ENCODE results near the gene CCN5. TPM values are rescaled to one million over a fixed set of nuclear protein-coding genes. Genes with fewer than 3 reads are reported as not detected.

Gene CCN5
- total and polyA plus RNA-seq, 2 of the 13 experiments (the other 11 are each of a cell fraction or from before 2014, with no cell fraction given): 0.12 TPM; not detected in 1

DNA sequence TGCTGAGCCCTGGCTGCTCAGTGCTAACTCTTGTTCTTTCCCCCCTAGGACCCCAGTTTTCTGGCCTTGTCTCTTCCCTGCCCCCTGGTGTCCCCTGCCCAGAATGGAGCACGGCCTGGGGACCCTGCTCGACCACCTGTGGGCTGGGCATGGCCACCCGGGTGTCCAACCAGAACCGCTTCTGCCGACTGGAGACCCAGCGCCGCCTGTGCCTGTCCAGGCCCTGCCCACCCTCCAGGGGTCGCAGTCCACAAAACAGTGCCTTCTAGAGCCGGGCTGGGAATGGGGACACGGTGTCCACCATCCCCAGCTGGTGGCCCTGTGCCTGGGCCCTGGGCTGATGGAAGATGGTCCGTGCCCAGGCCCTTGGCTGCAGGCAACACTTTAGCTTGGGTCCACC lies 11.9 kb downstream of the CCN5 start (continued):
- TF ChIP-seq, protein P1, sequence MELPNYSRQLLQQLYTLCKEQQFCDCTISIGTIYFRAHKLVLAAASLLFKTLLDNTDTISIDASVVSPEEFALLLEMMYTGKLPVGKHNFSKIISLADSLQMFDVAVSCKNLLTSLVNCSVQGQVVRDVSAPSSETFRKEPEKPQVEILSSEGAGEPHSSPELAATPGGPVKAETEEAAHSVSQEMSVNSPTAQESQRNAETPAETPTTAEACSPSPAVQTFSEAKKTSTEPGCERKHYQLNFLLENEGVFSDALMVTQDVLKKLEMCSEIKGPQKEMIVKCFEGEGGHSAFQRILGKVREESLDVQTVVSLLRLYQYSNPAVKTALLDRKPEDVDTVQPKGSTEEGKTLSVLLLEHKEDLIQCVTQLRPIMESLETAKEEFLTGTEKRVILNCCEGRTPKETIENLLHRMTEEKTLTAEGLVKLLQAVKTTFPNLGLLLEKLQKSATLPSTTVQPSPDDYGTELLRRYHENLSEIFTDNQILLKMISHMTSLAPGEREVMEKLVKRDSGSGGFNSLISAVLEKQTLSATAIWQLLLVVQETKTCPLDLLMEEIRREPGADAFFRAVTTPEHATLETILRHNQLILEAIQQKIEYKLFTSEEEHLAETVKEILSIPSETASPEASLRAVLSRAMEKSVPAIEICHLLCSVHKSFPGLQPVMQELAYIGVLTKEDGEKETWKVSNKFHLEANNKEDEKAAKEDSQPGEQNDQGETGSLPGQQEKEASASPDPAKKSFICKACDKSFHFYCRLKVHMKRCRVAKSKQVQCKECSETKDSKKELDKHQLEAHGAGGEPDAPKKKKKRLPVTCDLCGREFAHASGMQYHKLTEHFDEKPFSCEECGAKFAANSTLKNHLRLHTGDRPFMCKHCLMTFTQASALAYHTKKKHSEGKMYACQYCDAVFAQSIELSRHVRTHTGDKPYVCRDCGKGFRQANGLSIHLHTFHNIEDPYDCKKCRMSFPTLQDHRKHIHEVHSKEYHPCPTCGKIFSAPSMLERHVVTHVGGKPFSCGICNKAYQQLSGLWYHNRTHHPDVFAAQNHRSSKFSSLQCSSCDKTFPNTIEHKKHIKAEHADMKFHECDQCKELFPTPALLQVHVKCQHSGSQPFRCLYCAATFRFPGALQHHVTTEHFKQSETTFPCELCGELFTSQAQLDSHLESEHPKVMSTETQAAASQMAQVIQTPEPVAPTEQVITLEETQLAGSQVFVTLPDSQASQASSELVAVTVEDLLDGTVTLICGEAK (IDR thresholded peaks at IDR 0.05): no peak
- TF ChIP-seq, protein P1 (CRISPR knock-in tag; IDR thresholded peaks at IDR 0.05): 0 out of 2 replicates have a peak, but pooled peaks have one; percentile 17
- TF ChIP-seq ZMAT3 (CRISPR knock-in tag; conservative IDR thresholded peaks at IDR 0.05): no peak

DNA sequence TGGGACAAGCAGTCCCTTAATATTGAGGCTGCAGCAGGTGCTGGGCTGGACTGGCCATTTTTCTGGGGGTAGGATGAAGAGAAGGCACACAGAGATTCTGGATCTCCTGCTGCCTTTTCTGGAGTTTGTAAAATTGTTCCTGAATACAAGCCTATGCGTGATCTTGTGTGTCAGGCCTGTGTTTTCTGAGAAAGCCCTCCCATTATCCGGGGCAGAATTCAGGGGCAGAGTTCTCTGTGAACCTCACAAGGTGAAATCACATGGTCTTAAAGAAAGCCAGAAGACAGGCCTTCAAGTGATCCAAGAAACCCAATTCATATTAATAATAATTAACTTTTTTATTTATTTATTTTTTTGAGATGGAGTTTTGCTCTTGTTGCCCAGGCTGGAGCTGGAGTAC lies 12.5 kb downstream of the CCN5 start:
- ATAC-seq: no peak
- ChIA-PET CTCF (ENCODE audit: low intra/inter-chr PET ratio, low total read pairs) (no interaction called here), POLR2A (no interaction called here)
- no peak overlapping the region for H3K9ac ChIP-seq (ENCODE audit: insufficient read depth, low read depth, low read length)
- no peaks in the 10 kb centered on the region for H4K20me1 ChIP-seq (ENCODE audit: insufficient read depth, low read length)
- H2AFZ ChIP-seq (ENCODE audit: low read length): no peak overlapping the region
- no peaks in the 10 kb centered on the region for H3K9me3 ChIP-seq (ENCODE audit: low read length)
- H3K4me3 ChIP-seq (replicated peaks in 1 of 3; ENCODE audit: insufficient read depth in 1 of 3, low read depth in 2 of 3, low read length in 3 of 3): no peak overlapping the region
- 40% methylated on average over 2 of the region's 2 CpGs for WGBS (ENCODE audit: low lambda C conversion rate)
- no peak overlapping the region for H3K27ac ChIP-seq (ENCODE audit: extremely low read length, insufficient read depth, low read length)
- H3K4me1 ChIP-seq (ENCODE audit: insufficient read depth, low read length): no peaks in the 10 kb centered on the region
- intact Hi-C loops (cut with micrococcal nuclease; ENCODE audit: unreplicated experiment): no loop called here
- no peak overlapping the region for H3K4me2 ChIP-seq (ENCODE audit: low read depth, low read length)
- no peaks in the 10 kb centered on the region for H3K79me2 ChIP-seq (ENCODE audit: insufficient read depth, low read length)
- H3K27me3 ChIP-seq (ENCODE audit: control insufficient read depth in 1 of 2, insufficient read depth in 2 of 2, low read length in 2 of 2): peaks cover 0 to 29% of the 10 kb centered on the region in 2 experiments; a peak in 3 of 5 replicates
- no peak for FAIRE-seq
- TF ChIP-seq MIER2 (CRISPR knock-in tag; IDR thresholded peaks at IDR 0.05): no peak
- DNase-seq (ENCODE audit: low spot score): no peak
- H3K36me3 ChIP-seq (replicated peaks in 1 of 2; ENCODE audit: control insufficient read depth in 1 of 2, insufficient read depth in 2 of 2, low read length in 2 of 2): no peaks in the 10 kb centered on the region
- BruUV-seq (replicated peaks): no TSS peak
- in situ Hi-C loops (cut with HindIII; ENCODE audit: extremely low pct_ligation_motif_present, low pct_unique_long_range_greater_than_20kb): no loop called here
